ENCODE data around the gene THBS2.
A peak's percentile ranks its signal among the peaks of the same experiment; 100 is the strongest.

Gene THBS2

GRCh38 chr6:169236988-169237387 lies 16.7 kb downstream of the THBS2 start:
- DNase-seq: peak in 1 of 42 donors; percentile 22
- intact Hi-C loops (cut with DNase I): no loop called here

GRCh38 chr6:169236545-169236944 lies 17.1 kb downstream of the THBS2 start:
- intact Hi-C loops (cut with DNase I): no loop called here
- DNase-seq: no peak

GRCh38 chr6:169235286-169235685 lies 18.4 kb downstream of the THBS2 start:
- peak in 1 of 42 donors; percentile 13 for DNase-seq
- intact Hi-C loops (cut with DNase I): no loop called here

GRCh38 chr6:169234634-169235033 lies 19.0 kb downstream of the THBS2 start:
- intact Hi-C loops (cut with DNase I): no loop called here
- peak in 2 of 42 donors; percentile 27 to 31 for DNase-seq

- intact Hi-C loops (cut with DNase I): no loop called here
- DNase-seq: peak in 1 of 42 donors; percentile 25
These were observed 19.8 kb downstream of the THBS2 start for GRCh38 chr6:169233832-169234231.

- peak in 2 of 42 donors; percentile 15 to 34 for DNase-seq
- intact Hi-C loops (cut with DNase I): no loop called here
These were observed 20.5 kb downstream of the THBS2 start for GRCh38 chr6:169233181-169233580.

- intact Hi-C loops (cut with DNase I): no loop called here
- DNase-seq: peak in 2 of 42 donors; percentile 18 to 35
These were observed 21.1 kb downstream of the THBS2 start for GRCh38 chr6:169232507-169232931.

- DNase-seq: peak in 4 of 42 donors; percentile 1 to 41 (median 22)
- intact Hi-C loops (cut with DNase I): no loop called here
These were observed 21.7 kb downstream of the THBS2 start for GRCh38 chr6:169231790-169232506.

- intact Hi-C loops (cut with DNase I): no loop called here
- DNase-seq: peak in 3 of 42 donors; percentile 2 to 46 (median 34)
These were observed 22.5 kb downstream of the THBS2 start for GRCh38 chr6:169230946-169231789.

- intact Hi-C loops (cut with DNase I): no loop called here
- peak in 3 of 42 donors; percentile 2 to 44 (median 32) for DNase-seq
These were observed 23.4 kb downstream of the THBS2 start for GRCh38 chr6:169230322-169230665.

- intact Hi-C loops (cut with DNase I): no loop called here
- DNase-seq: peak in 15 of 42 donors; percentile 19 to 75 (median 53)
These were observed 23.9 kb downstream of the THBS2 start for GRCh38 chr6:169229615-169230321.

- peak in 1 of 42 donors; percentile 20 for DNase-seq
- intact Hi-C loops (cut with DNase I): no loop called here
These were observed 26.5 kb downstream of the THBS2 start for GRCh38 chr6:169227116-169227515.

GRCh38 chr6:169225887-169226286 lies 27.8 kb downstream of the THBS2 start:
- intact Hi-C loops (cut with DNase I): no loop called here
- peak in 1 of 42 donors; percentile 41 for DNase-seq

GRCh38 chr6:169225131-169225576 lies 28.5 kb downstream of the THBS2 start:
- intact Hi-C loops (cut with DNase I): no loop called here
- peak in 1 of 42 donors; percentile 42 for DNase-seq

- intact Hi-C loops (cut with DNase I): no loop called here
- no peak for DNase-seq
These were observed 28.9 kb downstream of the THBS2 start for GRCh38 chr6:169224716-169225115.

GRCh38 chr6:169224185-169224695 lies 29.4 kb downstream of the THBS2 start:
- DNase-seq: peak in 11 of 42 donors; percentile 29 to 73 (median 47)
- intact Hi-C loops (cut with DNase I): no loop called here

GRCh38 chr6:169223006-169223405 lies 30.6 kb downstream of the THBS2 start:
- intact Hi-C loops (cut with DNase I): no loop called here

GRCh38 chr6:169222126-169222525 lies 31.5 kb downstream of the THBS2 start:
- intact Hi-C loops (cut with DNase I): no loop called here
- peak in 2 of 42 donors; percentile 0 to 33 for DNase-seq

More at GRCh38 chr6:169223006-169223405, 30.6 kb downstream of the THBS2 start:
- DNase-seq: peak in 2 of 42 donors; percentile 30 to 40

GRCh38 chr6:169221264-169221663 lies 32.4 kb downstream of the THBS2 start:
- DNase-seq: no peak
- intact Hi-C loops (cut with DNase I): no loop called here
